Mesenchymal stem cell (in vitro differentiated cells and primary cell): Measurements from ENCODE around the gene BCL6.

Source experiments
- DNase-seq: peaks from one replicate; pipeline ENCODE4 v3.0.0-alpha.2; 2013
- H2AFZ ChIP-seq: one replicate; pipeline ENCODE4 v1.6.1; 2013; ENCODE audit warnings: low read depth, mild to moderate bottlenecking, control low read depth, inconsistent platforms, low read length, moderate library complexity
- H2AK5ac ChIP-seq: 2 replicates; pipeline ENCODE4 v1.6.1; 2013; ENCODE audit warnings: low read length, moderate library complexity, mild to moderate bottlenecking, inconsistent platforms; ENCODE audit not compliant: severe bottlenecking
- H2BK120ac ChIP-seq: one replicate; pipeline ENCODE4 v1.6.1; 2013; ENCODE audit warnings: low read depth, mild to moderate bottlenecking, inconsistent platforms, low read length, moderate library complexity
- H2BK12ac ChIP-seq, 2 experiments: one replicate each; pipeline ENCODE4 v1.6.1; 2013; ENCODE audit warnings: inconsistent platforms in 2 of 2, low read length in 2 of 2, mild to moderate bottlenecking in 2 of 2, moderate library complexity in 2 of 2, control low read depth in 1 of 2
- H2BK15ac ChIP-seq: one replicate; pipeline ENCODE4 v1.6.1; 2013; ENCODE audit warnings: mild to moderate bottlenecking, low read depth, inconsistent platforms; ENCODE audit not compliant: poor library complexity, severe bottlenecking
- H2BK5ac ChIP-seq: 2 replicates; pipeline ENCODE4 v1.6.1; 2013; ENCODE audit warnings: low read depth, mild to moderate bottlenecking, low read length, control low read depth, inconsistent platforms; ENCODE audit not compliant: poor library complexity, severe bottlenecking
- H3K14ac ChIP-seq, 2 experiments: one replicate each; pipeline ENCODE4 v1.6.1; 2013; ENCODE audit warnings: inconsistent platforms in 2 of 2, low read length in 2 of 2, control low read depth in 1 of 2, mild to moderate bottlenecking in 1 of 2, moderate library complexity in 1 of 2
- H3K18ac ChIP-seq, 2 experiments: one replicate each; pipeline ENCODE4 v1.6.1; 2013; ENCODE audit warnings: inconsistent platforms in 2 of 2, low read length in 2 of 2, control low read depth in 1 of 2, low read depth in 1 of 2, mild to moderate bottlenecking in 1 of 2
- H3K23ac ChIP-seq, 2 experiments: one replicate each; pipeline ENCODE4 v1.6.1; 2013; ENCODE audit warnings: inconsistent platforms in 2 of 2, low read length in 2 of 2, mild to moderate bottlenecking in 2 of 2, moderate library complexity in 2 of 2, control low read depth in 1 of 2
- H3K27ac ChIP-seq: 2 replicates; pipeline ENCODE4 v1.5.1; 2013; ENCODE audit warnings: mild to moderate bottlenecking, moderate library complexity, low read length, control low read depth, inconsistent platforms; ENCODE audit not compliant: poor library complexity, severe bottlenecking
- H3K27me3 ChIP-seq, 2 experiments: 2 replicates each; pipeline versions ENCODE4 v1.6.1 to v1.7.0; 2013; ENCODE audit warnings: low read length in 2 of 2, mild to moderate bottlenecking in 2 of 2, moderate library complexity in 2 of 2, control low read depth in 1 of 2, inconsistent platforms in 1 of 2; ENCODE audit not compliant: control insufficient read depth in 1 of 2, insufficient read depth in 1 of 2
- H3K36me3 ChIP-seq, 2 experiments: 2 replicates each; pipeline versions ENCODE4 v1.6.1 to v1.7.0; 2013; ENCODE audit warnings: low read length in 2 of 2, control low read depth in 1 of 2, inconsistent platforms in 1 of 2, low read depth in 1 of 2, mild to moderate bottlenecking in 1 of 2; ENCODE audit not compliant: insufficient read depth in 2 of 2, control insufficient read depth in 1 of 2
- H3K4ac ChIP-seq, 2 experiments: one replicate each; pipeline ENCODE4 v1.6.1; 2013; ENCODE audit warnings: inconsistent platforms in 2 of 2, low read length in 2 of 2, mild to moderate bottlenecking in 2 of 2, moderate library complexity in 2 of 2, control low read depth in 1 of 2, low read depth in 1 of 2
- H3K4me1 ChIP-seq: 2 replicates; pipeline ENCODE4 v1.6.1; 2013; ENCODE audit warnings: low read depth, low read length, control low read depth; ENCODE audit not compliant: control insufficient read depth, insufficient read depth
- H3K4me2 ChIP-seq: 2 replicates; pipeline ENCODE4 v1.6.1; 2013; ENCODE audit warnings: low read length, mild to moderate bottlenecking, inconsistent platforms; ENCODE audit not compliant: poor library complexity, severe bottlenecking
- H3K4me3 ChIP-seq, 2 experiments: 2 replicates each; pipeline versions ENCODE4 v1.5.1 to v1.7.0; 2013; ENCODE audit warnings: low read length in 2 of 2, mild to moderate bottlenecking in 2 of 2, control low read depth in 1 of 2, low read depth in 1 of 2; ENCODE audit not compliant: insufficient read depth in 1 of 2
- H3K79me1 ChIP-seq: replicated peaks from 2 replicates; pipeline ENCODE4 v1.6.1; 2013; ENCODE audit warnings: mild to moderate bottlenecking, control low read depth, low read length, inconsistent platforms; ENCODE audit not compliant: poor library complexity, severe bottlenecking
- H3K9ac ChIP-seq: 2 replicates; pipeline ENCODE4 v1.7.0; 2013; ENCODE audit warnings: mild to moderate bottlenecking, low read length, moderate library complexity
- H3K9me3 ChIP-seq: 2 replicates; pipeline ENCODE4 v1.7.0; 2013; ENCODE audit warnings: mild to moderate bottlenecking, low read length; ENCODE audit not compliant: control insufficient read depth
- H4K8ac ChIP-seq: one replicate; pipeline ENCODE4 v1.6.1; 2013; ENCODE audit warnings: inconsistent platforms, mild to moderate bottlenecking, low read length, moderate library complexity
- H4K91ac ChIP-seq: one replicate; pipeline ENCODE4 v1.6.1; 2013; ENCODE audit warnings: mild to moderate bottlenecking, low read length, inconsistent platforms
- WGBS: methylation state at CpG from one replicate; pipeline ENCODE4 v1.1.7; 2013; ENCODE audit warnings: mixed read lengths; 5-methylcytosine and 5-hydroxymethylcytosine counted together

BCL6 gene

GRCh38 chr3:187759601-187760000 lies 14.3 kb upstream of the BCL6 start:
- no peaks in the 10 kb centered on the region for H3K79me1 ChIP-seq
- no peak overlapping the region for H3K18ac ChIP-seq
- no peak overlapping the region for H2BK120ac ChIP-seq
- H3K4me1 ChIP-seq = peaks cover 2% of the 10 kb centered on the region
- H3K23ac ChIP-seq = no peak overlapping the region
- H2AK5ac ChIP-seq = no peak overlapping the region
- DNase-seq = no peak
- no peak overlapping the region for H2BK5ac ChIP-seq
- no peaks in the 10 kb centered on the region for H3K27me3 ChIP-seq
- no peaks in the 10 kb centered on the region for H3K9me3 ChIP-seq
- H2BK12ac ChIP-seq = no peak overlapping the region
- no peak overlapping the region for H3K9ac ChIP-seq
- no peak overlapping the region for H4K91ac ChIP-seq
- H3K36me3 ChIP-seq = no peaks in the 10 kb centered on the region
- H4K8ac ChIP-seq = no peak overlapping the region
- no peak overlapping the region for H2AFZ ChIP-seq
- no peak overlapping the region for H3K14ac ChIP-seq
- no peak overlapping the region for H3K27ac ChIP-seq
- no peak overlapping the region for H3K4me3 ChIP-seq
- H3K4me2 ChIP-seq = no peak overlapping the region
- no peak overlapping the region for H3K4ac ChIP-seq
- 95% methylated on average over 1 of the region's 2 CpGs for WGBS
- H2BK15ac ChIP-seq = no peak overlapping the region

GRCh38 chr3:187758318-187758955 lies 13.2 kb upstream of the BCL6 start:
- no peak for DNase-seq
- Histone ChIP-seq H2AFZ (no peak overlapping the region), H2BK15ac (no peak overlapping the region), H3K14ac (no peak overlapping the region), H3K79me1 (no peaks in the 10 kb centered on the region), H3K9ac (no peak overlapping the region), H4K8ac (no peak overlapping the region), H3K9me3 (no peaks in the 10 kb centered on the region), H3K4me2 (no peak overlapping the region), H3K23ac (no peak overlapping the region), H2BK12ac (no peak overlapping the region), H2BK120ac (no peak overlapping the region), H3K4me1 (peaks cover 2% of the 10 kb centered on the region), H3K4ac (no peak overlapping the region), H3K18ac (no peak overlapping the region), H3K36me3 (no peaks in the 10 kb centered on the region), H2AK5ac (no peak overlapping the region), H4K91ac (no peak overlapping the region), H3K27ac (no peak overlapping the region), H2BK5ac (no peak overlapping the region), H3K4me3 (no peak overlapping the region), H3K27me3 (no peaks in the 10 kb centered on the region)
- 100% methylated on average over 1 of the region's 1 CpG for WGBS

DNA sequence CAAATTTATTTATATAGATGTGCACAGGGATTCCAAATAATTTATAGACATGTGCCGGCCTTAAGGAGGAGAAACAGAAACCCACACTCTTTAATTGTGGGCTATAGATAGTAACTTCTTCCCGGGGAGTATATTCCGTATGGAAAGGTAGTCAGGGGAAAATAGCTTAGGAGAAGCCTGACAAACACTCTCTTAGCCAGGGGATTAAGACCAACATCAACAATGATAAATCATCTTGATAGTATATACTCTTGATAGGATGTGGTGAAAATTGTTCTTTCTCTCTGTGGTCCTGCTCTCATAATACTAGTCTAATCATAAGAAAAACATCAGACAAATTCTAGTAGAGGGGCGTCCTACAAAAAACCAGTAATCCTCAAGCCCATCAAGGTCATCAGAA lies 8.2 kb upstream of the BCL6 start:
- no peak overlapping the region for H2BK5ac ChIP-seq
- no peak overlapping the region for H2AFZ ChIP-seq
- no peak overlapping the region for H2BK15ac ChIP-seq
- H3K9me3 ChIP-seq = no peaks in the 10 kb centered on the region
- no peak overlapping the region for H3K4me2 ChIP-seq
- no peak overlapping the region for H3K18ac ChIP-seq
- no peak overlapping the region for H3K9ac ChIP-seq
- H3K36me3 ChIP-seq = no peaks in the 10 kb centered on the region
- no peak overlapping the region for H4K8ac ChIP-seq
- no peak overlapping the region for H2AK5ac ChIP-seq
- H3K4me3 ChIP-seq = no peak overlapping the region
- WGBS = 70% methylated on average over 2 of the region's 4 CpGs
- H3K4ac ChIP-seq = no peak overlapping the region
- H3K4me1 ChIP-seq = peaks cover 3% of the 10 kb centered on the region
- no peak overlapping the region for H4K91ac ChIP-seq
- no peak overlapping the region for H2BK120ac ChIP-seq
- H3K79me1 ChIP-seq = no peaks in the 10 kb centered on the region
- H3K27me3 ChIP-seq = no peaks in the 10 kb centered on the region
- no peak overlapping the region for H3K23ac ChIP-seq
- H3K27ac ChIP-seq = no peak overlapping the region
- no peak overlapping the region for H2BK12ac ChIP-seq
- H3K14ac ChIP-seq = no peak overlapping the region
- DNase-seq = peak; percentile 42

DNA sequence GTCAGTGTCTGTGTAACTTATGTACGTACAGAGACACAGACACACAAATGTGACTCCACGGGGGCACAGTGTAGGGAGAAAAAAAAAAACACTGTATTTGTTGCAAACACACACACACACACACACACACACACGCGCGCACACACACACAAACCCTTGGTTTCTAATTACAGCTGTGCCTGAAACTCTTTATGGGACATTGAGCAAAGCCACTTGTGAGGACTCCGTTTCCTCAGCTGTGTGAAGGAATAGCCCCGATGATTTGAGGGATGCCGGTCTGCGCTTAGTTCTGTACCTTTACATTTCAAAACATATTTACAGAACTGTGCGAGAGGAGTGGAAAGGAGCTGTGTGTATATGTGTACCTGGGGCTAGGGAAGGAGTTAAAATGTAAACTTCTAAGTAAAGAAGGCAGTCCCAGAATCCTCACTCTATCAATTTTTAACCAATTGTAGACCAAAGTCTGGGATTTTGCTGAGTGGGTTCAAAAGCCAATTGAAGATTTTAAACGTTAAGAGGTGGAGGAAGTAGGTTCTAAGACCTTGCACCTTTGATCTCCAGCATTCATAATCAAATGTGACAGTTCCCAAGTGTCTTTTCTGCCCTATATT lies 5.3 kb upstream of the BCL6 start:
- Histone ChIP-seq H3K4me2 (peak overlapping the region; percentile 20), H3K14ac (no peak overlapping the region), H3K4me3 (no peak overlapping the region), H3K36me3 (no peaks in the 10 kb centered on the region), H3K18ac (peak overlapping the region; percentile 7 to 58), H2BK120ac (peak overlapping the region; percentile 42), H2BK15ac (no peak overlapping the region), H4K91ac (no peak overlapping the region), H2BK12ac (no peak overlapping the region), H3K4me1 (peaks cover 3% of the 10 kb centered on the region), H2BK5ac (peak overlapping the region; percentile 71), H3K9me3 (no peaks in the 10 kb centered on the region), H3K4ac (peak overlapping the region in 1 of 2 experiments; percentile 29), H2AK5ac (no peak overlapping the region), H4K8ac (peak overlapping the region; percentile 47), H3K9ac (no peak overlapping the region), H3K23ac (no peak overlapping the region), H2AFZ (peak overlapping the region; percentile 42), H3K27me3 (no peaks in the 10 kb centered on the region), H3K79me1 (no peaks in the 10 kb centered on the region), H3K27ac (peak overlapping the region; percentile 86)
- 21% methylated on average over 7 of the region's 11 CpGs for WGBS
- DNase-seq = peak; percentile 86
